PC-3 (cell line): ENCODE results near the gene AP3B1. TPM values are rescaled to one million over a fixed set of nuclear protein-coding genes. Genes with fewer than 3 reads are reported as not detected.
"Not testable (repeated sequence)": the region's sequence is repeated elsewhere in the genome, so short reads cannot be mapped to it uniquely, and the experiment has no call there.

Experiments used
- ATAC-seq: fragments of 200-7000 bp; cut with Tn5 transposase; 2 replicates; pipeline ENCODE4 v1.9.1; 2020; ENCODE audit warnings: mild to moderate bottlenecking, moderate library complexity
- BruUV-seq: library from RNA; stranded (reverse); fragments of 400-500 nt; replicated peaks from 2 replicates; lab custom pipeline; 2021; lab: Mats Ljungman, UMichigan
- CTCF ChIA-PET: fragments of 300-600 bp; sonication (Branson Sonifier 250); formaldehyde crosslinking; loops from one replicate; lab custom pipeline; 2022; ENCODE audit warnings: antibody characterized with exemption; lab: Charles Lee
- POLR2A ChIA-PET: fragments of 300-600 bp; sonication (Branson Sonifier 250); formaldehyde crosslinking; loops from one replicate; lab custom pipeline; 2022; ENCODE audit warnings: antibody characterized with exemption; ENCODE audit not compliant: unreplicated experiment; lab: Charles Lee
- DNase-seq: peaks from one replicate; pipeline ENCODE4 v3.0.0-alpha.2; 2015
- H2AFZ ChIP-seq: fragments of 300-600 bp; sonication (generic); 2 replicates; pipeline ENCODE4 v1.6.0; 2016; ENCODE audit warnings: antibody characterized with exemption, low read length
- H3F3A ChIP-seq: fragments of 300-600 bp; sonication (generic); one replicate; pipeline ENCODE4 v1.6.0; 2017; ENCODE audit warnings: antibody characterized with exemption, low read length, control low read depth, mild to moderate bottlenecking; ENCODE audit not compliant: unreplicated experiment
- H3K27ac ChIP-seq: fragments of 300-600 bp; sonication (generic); 2 replicates; pipeline ENCODE4 v1.5.1; 2016; ENCODE audit warnings: mild to moderate bottlenecking, low read length
- H3K27me3 ChIP-seq: fragments of 300-600 bp; sonication (generic); 2 replicates; pipeline ENCODE4 v1.6.1; 2016; ENCODE audit warnings: low read length, mixed read lengths
- H3K36me3 ChIP-seq: fragments of 300-600 bp; sonication (generic); 2 replicates; pipeline ENCODE4 v1.6.1; 2016; ENCODE audit warnings: low read depth, mixed run types, low read length, mixed read lengths
- H3K4me1 ChIP-seq: fragments of 300-600 bp; sonication (generic); 2 replicates; pipeline ENCODE4 v1.5.1; 2016; ENCODE audit warnings: low read length; ENCODE audit not compliant: insufficient read depth
- H3K4me2 ChIP-seq: fragments of 300-600 bp; sonication (generic); 2 replicates; pipeline ENCODE4 v1.6.0; 2016; ENCODE audit warnings: low read length
- H3K4me3 ChIP-seq: fragments of 300-600 bp; sonication (generic); 2 replicates; pipeline ENCODE4 v1.5.1; 2016; ENCODE audit warnings: mild to moderate bottlenecking, low read length, mixed read lengths
- H3K79me2 ChIP-seq: fragments of 300-600 bp; sonication (generic); 2 replicates; pipeline ENCODE4 v1.6.1; 2017; ENCODE audit warnings: low read length, mixed read lengths
- H3K9ac ChIP-seq: fragments of 300-600 bp; sonication (generic); 2 replicates; pipeline ENCODE4 v1.6.0; 2016; ENCODE audit warnings: mild to moderate bottlenecking, low read length
- H3K9me2 ChIP-seq: fragments of 300-600 bp; sonication (generic); replicated peaks from 2 replicates; pipeline ENCODE4 v1.6.1; 2016; ENCODE audit warnings: mixed run types, low read length, mixed read lengths
- H3K9me3 ChIP-seq: fragments of 300-600 bp; sonication (generic); 2 replicates; pipeline ENCODE4 v1.6.1; 2016; ENCODE audit warnings: low read length, mixed read lengths
- H4K20me1 ChIP-seq: fragments of 300-600 bp; sonication (generic); 2 replicates; pipeline ENCODE4 v1.6.1; 2016; ENCODE audit warnings: low read length, mixed read lengths
- EZH2 ChIP-seq: fragments of 300-600 bp; sonication (generic); IDR thresholded peaks from one replicate; pipeline ENCODE4 v1.6.1; 2017; ENCODE audit warnings: antibody characterized with exemption, mild to moderate bottlenecking, low read length; ENCODE audit not compliant: unreplicated experiment
- EZH2phosphoT487 ChIP-seq: fragments of 300-600 bp; sonication (generic); IDR thresholded peaks from 2 replicates; pipeline ENCODE4 v1.6.1; 2018; ENCODE audit warnings: mild to moderate bottlenecking, antibody characterized with exemption, low read length, borderline replicate concordance
- intact Hi-C: fragments of 100-400 bp; cut with micrococcal nuclease; formaldehyde crosslinking; loops from 2 replicates; pipeline ENCODE4 v1.9.0; 2023
- total RNA-seq: library from RNA; depleted of rRNA; stranded (reverse); fragments of >200 nt; gene quantifications from 2 replicates; pipeline ENCODE4 v1.2.3, GENCODE V29; 2014
- TF ChIP-seq, protein P1 (sequence below): fragments of 300-600 bp; sonication (generic); conservative IDR thresholded peaks from 2 replicates; pipeline ENCODE4 v1.5.1; 2017; ENCODE audit warnings: antibody characterized with exemption, low read depth, mild to moderate bottlenecking, low read length

Gene AP3B1
- total RNA-seq, 1 experiment from 2014 or later: 25.7 TPM

DNA sequence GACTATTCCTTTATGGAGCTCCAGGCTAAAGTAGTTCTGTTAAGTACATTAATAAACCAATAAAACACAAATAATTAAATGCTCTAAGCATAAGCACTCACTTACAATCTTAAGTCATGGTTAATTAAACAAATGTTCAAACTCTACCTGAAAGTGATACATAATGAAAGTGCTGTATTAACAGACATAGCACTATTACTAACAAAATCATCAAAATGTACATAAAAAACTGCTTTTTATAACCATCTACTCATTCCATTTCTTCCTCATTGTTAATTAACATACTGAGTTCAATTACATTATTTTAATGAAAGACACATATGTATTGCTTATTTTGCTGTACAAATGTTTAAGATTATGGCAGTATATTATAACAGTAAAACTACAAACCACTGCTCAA is 107.3 kb downstream of the AP3B1 start:
- Histone ChIP-seq H3K27ac (no peak overlapping the region), H3K4me2 (no peak overlapping the region), H3K27me3 (no peaks in the 10 kb centered on the region), H3K9me3 (no peaks in the 10 kb centered on the region), H3F3A (no peaks in the 10 kb centered on the region), H3K4me3 (no peak overlapping the region), H3K9ac (no peak overlapping the region), H2AFZ (no peak overlapping the region), H3K79me2 (no peaks in the 10 kb centered on the region), H3K9me2 (no peaks in the 10 kb centered on the region), H3K4me1 (no peaks in the 10 kb centered on the region), H4K20me1 (no peaks in the 10 kb centered on the region), H3K36me3 (no peaks in the 10 kb centered on the region)
- intact Hi-C loops: no loop called here
- ChIA-PET CTCF (no interaction called here), POLR2A (no interaction called here)
- TF ChIP-seq, protein P1, sequence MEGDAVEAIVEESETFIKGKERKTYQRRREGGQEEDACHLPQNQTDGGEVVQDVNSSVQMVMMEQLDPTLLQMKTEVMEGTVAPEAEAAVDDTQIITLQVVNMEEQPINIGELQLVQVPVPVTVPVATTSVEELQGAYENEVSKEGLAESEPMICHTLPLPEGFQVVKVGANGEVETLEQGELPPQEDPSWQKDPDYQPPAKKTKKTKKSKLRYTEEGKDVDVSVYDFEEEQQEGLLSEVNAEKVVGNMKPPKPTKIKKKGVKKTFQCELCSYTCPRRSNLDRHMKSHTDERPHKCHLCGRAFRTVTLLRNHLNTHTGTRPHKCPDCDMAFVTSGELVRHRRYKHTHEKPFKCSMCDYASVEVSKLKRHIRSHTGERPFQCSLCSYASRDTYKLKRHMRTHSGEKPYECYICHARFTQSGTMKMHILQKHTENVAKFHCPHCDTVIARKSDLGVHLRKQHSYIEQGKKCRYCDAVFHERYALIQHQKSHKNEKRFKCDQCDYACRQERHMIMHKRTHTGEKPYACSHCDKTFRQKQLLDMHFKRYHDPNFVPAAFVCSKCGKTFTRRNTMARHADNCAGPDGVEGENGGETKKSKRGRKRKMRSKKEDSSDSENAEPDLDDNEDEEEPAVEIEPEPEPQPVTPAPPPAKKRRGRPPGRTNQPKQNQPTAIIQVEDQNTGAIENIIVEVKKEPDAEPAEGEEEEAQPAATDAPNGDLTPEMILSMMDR: no peak
- DNase-seq: no peak
- no peak for ATAC-seq
- no TSS peak for BruUV-seq

DNA sequence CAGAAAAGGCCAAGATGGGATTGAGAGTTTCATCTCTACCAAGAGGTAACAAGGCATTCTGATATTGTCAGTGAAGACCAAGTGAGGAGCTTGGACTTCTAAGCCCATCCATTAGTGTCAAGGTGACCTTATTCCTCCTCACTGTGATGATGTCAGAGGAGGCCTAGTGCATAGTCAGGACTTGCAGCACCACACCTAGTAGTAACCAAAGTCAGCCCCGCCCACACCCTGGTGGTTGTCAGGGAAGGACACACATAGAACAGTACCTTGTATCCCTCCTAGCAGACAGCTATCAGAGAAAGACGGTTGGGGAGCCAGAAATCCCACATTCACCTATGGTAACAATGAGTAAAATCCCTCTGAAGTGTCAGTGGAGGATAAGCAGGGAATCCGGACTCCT is 111.7 kb downstream of the AP3B1 start:
- CTCF ChIA-PET: no interaction called here
- H3K27me3 ChIP-seq: no peaks in the 10 kb centered on the region
- H3K4me2 ChIP-seq: no peak overlapping the region
- no peak overlapping the region for H3K9ac ChIP-seq
- no peak overlapping the region for H3K27ac ChIP-seq
- POLR2A ChIA-PET: no interaction called here
- no peaks in the 10 kb centered on the region for H3K9me3 ChIP-seq
- intact Hi-C loops: no loop called here
- no peaks in the 10 kb centered on the region for H3K9me2 ChIP-seq
- H3K4me3 ChIP-seq: no peak overlapping the region
- H3K36me3 ChIP-seq: no peaks in the 10 kb centered on the region
- no TSS peak for BruUV-seq
- TF ChIP-seq, protein P1: no peak
- TF ChIP-seq EZH2 (no peak), EZH2phosphoT487 (no peak)
- no peaks in the 10 kb centered on the region for H4K20me1 ChIP-seq
- no peaks in the 10 kb centered on the region for H3K4me1 ChIP-seq
- H3K79me2 ChIP-seq: no peaks in the 10 kb centered on the region
- ATAC-seq (no peak), DNase-seq (no peak)
- no peaks in the 10 kb centered on the region for H3F3A ChIP-seq
- no peak overlapping the region for H2AFZ ChIP-seq

DNA sequence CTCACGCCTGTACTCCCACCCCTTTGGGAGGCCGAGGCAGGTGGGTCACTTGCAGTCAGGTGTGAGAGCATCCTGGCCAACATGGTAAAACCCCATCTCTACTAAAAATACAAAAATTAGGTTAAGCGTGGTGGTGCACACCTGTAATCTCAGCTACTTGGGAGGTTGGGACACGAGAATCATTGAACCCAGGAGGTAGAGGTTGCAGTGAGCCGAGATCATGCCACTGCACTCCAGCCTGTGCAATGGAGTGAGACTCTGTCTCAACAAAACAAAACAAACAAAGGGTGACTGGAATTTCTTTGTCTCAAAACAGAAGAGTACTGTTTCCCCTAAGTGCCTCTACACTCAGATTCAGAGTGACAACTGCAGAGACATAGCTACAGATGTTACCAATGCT is 116.1 kb downstream of the AP3B1 start:
- H3K9ac ChIP-seq: no peak overlapping the region
- no peak overlapping the region for H3K27ac ChIP-seq
- BruUV-seq: no TSS peak
- no peaks in the 10 kb centered on the region for H3K27me3 ChIP-seq
- ATAC-seq (no peak), DNase-seq (no peak)
- no peaks in the 10 kb centered on the region for H3K9me3 ChIP-seq
- TF ChIP-seq, protein P1: no peak
- TF ChIP-seq EZH2 (no peak), EZH2phosphoT487 (no peak)
- no peak overlapping the region for H3K4me3 ChIP-seq
- CTCF ChIA-PET: no interaction called here
- no peaks in the 10 kb centered on the region for H3K4me1 ChIP-seq
- H3F3A ChIP-seq: no peaks in the 10 kb centered on the region
- H4K20me1 ChIP-seq: no peaks in the 10 kb centered on the region
- intact Hi-C loops: no loop called here
- H2AFZ ChIP-seq: no peak overlapping the region
- no peaks in the 10 kb centered on the region for H3K79me2 ChIP-seq
- POLR2A ChIA-PET: no interaction called here
- H3K36me3 ChIP-seq: peaks cover 3% of the 10 kb centered on the region; the same call in 1 of the 2 replicates
- H3K9me2 ChIP-seq: no peaks in the 10 kb centered on the region
- no peak overlapping the region for H3K4me2 ChIP-seq

DNA sequence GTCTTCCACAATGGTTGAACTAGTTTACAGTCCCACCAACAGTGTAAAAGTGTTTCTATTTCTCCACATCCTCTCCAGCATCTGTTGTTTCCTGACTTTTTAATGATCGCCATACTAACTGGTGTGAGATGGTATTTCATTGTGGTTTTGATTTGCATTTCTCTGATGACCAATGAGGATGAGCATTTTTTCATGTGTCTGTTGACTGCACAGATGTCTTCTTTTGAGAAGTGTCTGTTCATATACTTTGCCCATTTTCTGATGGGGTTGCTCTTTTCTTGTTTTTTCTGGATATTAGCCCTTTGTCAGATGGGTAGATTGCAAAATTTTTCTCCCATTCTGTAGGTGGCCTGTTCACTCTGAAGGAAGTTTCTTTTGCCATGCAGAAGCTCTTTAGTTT is 124.2 kb downstream of the AP3B1 start:
- H3K79me2 ChIP-seq, BruUV-seq, H3K9me3 ChIP-seq, H3K36me3 ChIP-seq, H4K20me1 ChIP-seq, intact Hi-C loops, DNase-seq, H3K4me3 ChIP-seq, POLR2A ChIA-PET, H3K4me1 ChIP-seq, H3K27me3 ChIP-seq, H3K4me2 ChIP-seq, H3K9ac ChIP-seq, H3K27ac ChIP-seq, CTCF ChIA-PET, H2AFZ ChIP-seq, H3K9me2 ChIP-seq, H3F3A ChIP-seq, ATAC-seq: not testable (repeated sequence)
